ENCODE data around the gene TRPV5.
A peak's percentile ranks its signal among the peaks of the same experiment; 100 is the strongest.

TRPV5 gene

GRCh38 chr7:142870566-142871259 lies 62.8 kb downstream of the TRPV5 start:
- DNase-seq (ENCODE audit: low spot score) = no peak

GRCh38 chr7:142870147-142870559 lies 63.4 kb downstream of the TRPV5 start:
- no peak for DNase-seq (ENCODE audit: low spot score)

DNA sequence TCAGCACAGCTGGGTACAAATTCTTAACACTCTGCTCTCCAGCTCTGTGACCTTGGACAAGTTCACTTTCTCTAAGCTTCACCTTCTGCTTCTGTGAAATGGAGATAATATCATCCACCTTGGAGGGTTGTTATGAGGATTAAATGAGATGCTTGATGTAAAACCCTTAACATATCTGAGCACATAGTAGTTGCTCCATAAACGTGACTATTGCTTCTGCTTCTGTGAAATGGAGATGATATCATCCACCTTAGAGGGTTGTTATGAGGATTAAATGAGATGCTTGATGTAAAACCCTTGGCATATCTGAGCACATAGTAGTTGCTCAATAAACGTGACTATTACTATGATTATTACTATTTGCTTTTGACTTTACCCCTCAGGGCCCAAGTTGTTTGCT lies 64.1 kb downstream of the TRPV5 start:
- no peak for DNase-seq (ENCODE audit: low spot score)

DNA sequence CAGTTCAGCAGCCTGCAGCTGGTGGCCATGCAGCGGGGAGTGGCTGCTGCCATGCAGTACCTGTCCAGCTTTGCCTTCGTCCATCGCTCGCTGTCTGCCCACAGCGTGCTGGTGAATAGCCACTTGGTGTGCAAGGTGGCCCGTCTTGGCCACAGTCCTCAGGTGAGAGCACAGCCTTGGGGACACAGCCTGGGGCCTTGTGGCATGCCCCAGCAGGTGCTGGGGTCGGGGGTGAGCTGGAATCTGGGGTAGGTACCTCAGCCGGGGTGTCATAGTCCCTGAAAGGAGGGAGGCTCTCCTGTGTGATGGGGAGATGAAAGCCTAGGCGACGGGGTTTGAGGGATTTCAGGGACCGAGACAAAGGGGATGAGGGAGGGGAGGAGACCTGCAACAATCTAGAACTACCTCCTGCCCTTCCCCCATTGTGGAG lies 64.5 kb downstream of the TRPV5 start:
- no peak for DNase-seq (ENCODE audit: low spot score)

DNA sequence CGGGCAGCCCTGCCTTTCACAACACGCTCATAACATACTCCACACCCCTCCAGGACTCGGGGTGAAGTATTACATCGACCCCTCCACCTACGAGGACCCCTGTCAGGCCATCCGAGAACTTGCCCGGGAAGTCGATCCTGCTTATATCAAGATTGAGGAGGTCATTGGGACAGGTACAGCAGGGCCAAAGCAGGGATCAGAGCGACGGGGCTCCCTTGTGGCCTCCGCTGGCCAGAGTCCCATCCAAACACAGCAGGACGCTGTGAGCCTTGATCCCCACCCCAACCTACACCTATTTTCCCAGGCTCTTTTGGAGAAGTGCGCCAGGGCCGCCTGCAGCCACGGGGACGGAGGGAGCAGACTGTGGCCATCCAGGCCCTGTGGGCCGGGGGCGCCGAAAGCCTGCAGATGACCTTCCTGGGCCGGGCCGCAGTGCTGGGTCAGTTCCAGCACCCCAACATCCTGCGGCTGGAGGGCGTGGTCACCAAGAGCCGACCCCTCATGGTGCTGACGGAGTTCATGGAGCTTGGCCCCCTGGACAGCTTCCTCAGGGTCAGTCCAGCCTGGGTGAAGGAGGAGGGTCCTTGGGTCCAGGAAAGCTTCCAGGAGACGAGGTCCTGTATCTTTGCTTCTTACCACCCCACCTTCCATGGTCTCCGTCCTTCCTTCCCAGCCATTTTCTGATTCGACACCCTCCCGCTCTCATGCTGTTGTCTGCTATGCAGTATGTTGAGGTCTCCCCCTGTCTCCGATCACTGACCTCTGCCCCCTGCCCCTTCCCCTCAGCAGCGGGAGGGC lies 65.2 kb downstream of the TRPV5 start:
- no peak for DNase-seq (ENCODE audit: low spot score)

DNA sequence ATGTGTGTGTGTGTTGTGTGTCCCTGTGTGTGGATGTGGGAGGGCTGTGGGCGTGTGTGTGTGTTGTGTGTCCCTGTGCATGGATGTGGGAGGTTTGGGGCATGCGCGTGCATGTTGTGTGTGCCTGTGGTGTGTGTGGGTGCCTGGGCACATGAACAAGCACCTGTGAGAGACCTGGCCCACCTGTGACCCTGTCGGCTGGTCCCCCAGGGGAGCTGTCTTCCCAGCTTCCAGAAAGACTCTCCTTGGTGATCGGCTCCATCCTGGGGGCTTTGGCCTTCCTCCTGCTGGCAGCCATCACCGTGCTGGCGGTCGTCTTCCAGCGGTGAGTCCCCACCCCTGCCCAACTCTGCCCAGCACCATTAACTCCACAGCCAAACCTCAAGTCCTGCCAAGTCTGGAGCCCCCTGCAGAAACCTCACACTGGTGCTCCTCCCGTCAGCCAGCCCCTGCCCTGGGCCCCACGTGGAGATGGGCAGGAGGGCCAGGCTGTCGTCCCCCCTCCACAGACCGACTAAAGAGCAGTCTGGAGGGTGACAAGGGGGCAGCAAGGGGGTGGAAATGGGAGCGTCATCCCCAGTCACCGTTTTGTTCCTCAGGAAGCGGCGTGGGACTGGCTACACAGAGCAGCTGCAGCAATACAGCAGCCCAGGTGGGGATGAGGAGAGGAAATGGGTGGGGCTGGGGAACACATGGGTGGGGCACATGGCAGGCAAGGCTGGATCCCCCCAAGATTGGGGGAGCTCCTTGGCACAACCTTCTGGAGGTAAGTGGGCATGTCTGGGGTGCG lies 66.0 kb downstream of the TRPV5 start:
- DNase-seq (ENCODE audit: low spot score) = no peak

DNA sequence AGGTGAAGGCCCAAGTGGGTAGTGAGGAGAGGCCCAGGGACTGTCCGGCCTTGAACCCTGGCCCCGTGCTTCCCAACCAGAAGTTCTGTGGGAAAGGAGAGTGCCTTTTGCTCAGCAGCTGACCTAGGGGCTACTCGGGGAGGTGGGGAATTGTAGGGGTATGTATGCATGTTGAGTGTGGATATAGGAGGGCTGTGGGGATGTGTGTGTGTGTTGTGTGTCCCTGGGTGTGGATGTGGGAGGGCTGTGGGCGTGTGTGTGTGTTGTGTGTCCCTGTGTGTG lies 66.5 kb downstream of the TRPV5 start:
- no peak for DNase-seq (ENCODE audit: low spot score)

GRCh38 chr7:142866361-142867096 lies 67.0 kb downstream of the TRPV5 start:
- peak; percentile 58 for DNase-seq (ENCODE audit: low spot score)

- DNase-seq (ENCODE audit: low spot score) = no peak
These were observed 67.8 kb downstream of the TRPV5 start for GRCh38 chr7:142865766-142866165.

DNA sequence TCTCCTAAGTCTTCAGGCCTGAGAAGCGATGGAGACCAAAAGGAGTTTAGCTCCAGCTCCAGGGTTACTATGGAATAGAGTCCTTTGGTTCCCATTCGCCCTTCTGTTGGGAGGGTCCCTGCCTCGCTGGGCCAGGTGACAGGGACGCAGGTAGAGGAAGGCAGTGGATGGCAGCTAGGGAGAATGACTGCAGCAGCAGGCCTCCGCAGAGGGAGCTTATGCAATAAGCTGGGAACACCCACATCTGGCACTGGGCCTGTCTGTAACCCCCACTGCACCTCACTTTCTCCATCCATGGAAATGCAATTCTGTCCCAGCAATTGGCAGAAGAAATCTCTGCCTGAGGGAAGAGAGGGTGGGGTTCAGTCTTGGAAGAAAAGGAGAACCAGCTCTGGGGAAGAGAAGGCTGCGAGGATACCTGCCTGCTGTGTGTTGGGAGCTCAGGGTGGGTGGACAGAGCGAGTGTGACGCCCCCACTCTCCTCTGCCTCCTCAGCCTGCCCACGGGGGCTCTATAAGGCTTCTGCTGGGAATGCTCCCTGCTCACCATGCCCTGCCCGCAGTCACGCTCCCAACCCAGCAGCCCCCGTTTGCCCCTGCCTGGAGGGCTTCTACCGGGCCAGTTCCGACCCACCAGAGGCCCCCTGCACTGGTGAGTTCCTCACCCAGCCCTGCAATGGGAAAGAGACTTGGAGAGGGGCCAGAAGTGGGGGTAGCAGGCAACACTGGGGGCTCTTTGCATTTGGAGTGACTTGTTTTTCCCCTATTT lies 68.4 kb downstream of the TRPV5 start:
- DNase-seq (ENCODE audit: low spot score) = no peak

- no peak for DNase-seq (ENCODE audit: low spot score)
These were observed 69.5 kb downstream of the TRPV5 start for GRCh38 chr7:142863891-142864685.

GRCh38 chr7:142862786-142863400 lies 70.7 kb downstream of the TRPV5 start:
- no peak for DNase-seq (ENCODE audit: low spot score)

- DNase-seq (ENCODE audit: low spot score) = no peak
These were observed 71.2 kb downstream of the TRPV5 start for GRCh38 chr7:142862351-142862750.

- DNase-seq (ENCODE audit: low spot score) = no peak
These were observed 72.6 kb downstream of the TRPV5 start for GRCh38 chr7:142860968-142861367.

DNA sequence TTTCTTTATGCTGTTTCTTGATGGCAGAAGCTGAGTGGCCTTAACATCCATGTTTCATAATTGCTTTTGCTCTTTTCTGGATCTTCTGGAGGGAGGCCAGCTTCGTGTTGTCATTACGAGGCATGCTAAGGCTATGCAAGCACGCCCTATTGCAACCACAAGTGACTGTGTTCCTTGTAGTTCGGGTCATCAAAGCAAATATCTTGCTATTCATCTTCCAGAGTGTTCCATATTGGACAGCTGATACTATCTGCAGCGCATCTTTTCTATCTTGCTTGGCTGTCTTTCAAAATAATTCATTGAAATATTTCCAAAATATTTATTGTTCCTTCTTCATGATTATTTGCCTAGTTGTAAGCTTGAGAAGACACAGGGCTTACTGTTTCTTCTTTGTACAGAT lies 73.7 kb downstream of the TRPV5 start:
- DNase-seq (ENCODE audit: low spot score) = peak; percentile 55

DNA sequence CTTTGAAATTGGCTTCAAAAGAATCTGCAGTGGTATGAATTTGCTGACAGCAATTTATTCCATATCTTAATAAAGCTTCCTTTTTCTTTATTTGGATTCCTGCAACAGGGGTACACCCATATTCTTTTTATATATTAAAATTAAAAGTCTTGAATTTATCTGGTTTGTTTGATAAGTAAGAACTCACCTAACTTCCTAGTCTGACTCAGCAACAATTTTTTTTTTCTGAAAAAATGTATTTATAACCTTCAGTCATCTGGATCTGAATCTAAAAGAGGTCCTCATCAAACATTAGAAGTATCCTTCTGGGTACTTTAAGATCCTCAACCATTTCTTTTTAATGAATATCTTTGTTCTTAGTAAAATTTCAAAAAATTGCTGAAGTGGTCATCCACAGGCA lies 74.1 kb downstream of the TRPV5 start:
- no peak for DNase-seq (ENCODE audit: low spot score)

Data from LoVo (cell line).